Measurements from ENCODE around the gene LHFPL6.

Gene LHFPL6

GRCh38 chr13:39590466-39591036, 12.4 kb downstream of the LHFPL6 start:
- no peak for DNase-seq (ENCODE audit: low spot score)

GRCh38 chr13:39588384-39588783, 14.6 kb downstream of the LHFPL6 start:
- DNase-seq (ENCODE audit: low spot score): no peak

- DNase-seq (ENCODE audit: low spot score): no peak
Observed at GRCh38 chr13:39587939-39588338, 15.1 kb downstream of the LHFPL6 start.

DNA sequence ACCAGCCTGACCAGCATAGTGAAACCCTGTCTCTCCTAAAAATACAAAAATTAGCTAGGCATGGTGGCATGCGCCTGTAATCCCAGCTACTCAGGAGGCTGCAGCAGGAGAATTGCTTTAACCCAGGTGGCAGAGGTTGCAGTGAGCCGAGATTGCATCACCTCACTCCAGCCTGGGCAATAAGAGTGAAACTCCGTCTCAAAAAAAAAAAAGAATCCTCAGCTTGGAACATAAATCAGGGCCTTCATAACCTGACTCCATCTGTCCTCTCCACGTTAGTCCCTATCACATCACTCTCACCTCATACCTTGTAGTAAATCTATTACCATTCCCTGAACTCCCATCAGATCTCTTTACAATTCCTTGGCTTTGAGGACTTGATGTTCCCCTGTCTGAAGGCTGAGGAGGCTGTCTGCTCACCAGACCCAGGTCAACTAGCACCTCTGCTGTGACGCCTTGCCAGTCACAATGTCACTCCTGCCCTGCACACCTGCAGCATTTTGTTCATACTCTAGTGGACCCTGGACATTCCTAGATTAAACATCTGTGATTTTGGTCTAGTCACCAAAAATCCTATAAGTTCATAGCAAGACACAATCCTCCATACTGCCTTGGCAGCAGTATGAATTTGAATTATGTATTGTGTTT, 15.9 kb downstream of the LHFPL6 start:
- DNase-seq (ENCODE audit: low spot score): no peak

GRCh38 chr13:39586151-39586550, 16.8 kb downstream of the LHFPL6 start:
- DNase-seq (ENCODE audit: low spot score): no peak

DNA sequence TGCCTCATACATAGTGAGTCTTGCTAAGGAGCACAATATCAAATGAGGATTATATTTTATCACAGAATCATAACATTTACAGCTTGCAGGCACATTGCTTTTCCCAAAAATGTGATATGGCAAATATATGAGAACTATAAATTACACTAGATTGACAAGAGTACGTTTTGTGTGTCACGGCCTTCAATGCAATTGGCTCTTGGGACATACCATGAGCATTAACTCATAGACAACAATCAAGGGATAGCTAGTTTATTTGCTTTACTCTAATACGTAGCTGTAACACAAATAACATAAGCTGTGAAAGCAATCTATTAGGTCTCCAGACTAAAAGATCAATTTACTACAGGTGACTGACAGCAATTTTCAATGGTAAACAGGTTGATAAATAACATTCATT, 17.8 kb downstream of the LHFPL6 start:
- no peak for DNase-seq (ENCODE audit: low spot score)

- DNase-seq (ENCODE audit: low spot score): no peak
Observed at GRCh38 chr13:39580881-39581575, 22.0 kb downstream of the LHFPL6 start.

DNA sequence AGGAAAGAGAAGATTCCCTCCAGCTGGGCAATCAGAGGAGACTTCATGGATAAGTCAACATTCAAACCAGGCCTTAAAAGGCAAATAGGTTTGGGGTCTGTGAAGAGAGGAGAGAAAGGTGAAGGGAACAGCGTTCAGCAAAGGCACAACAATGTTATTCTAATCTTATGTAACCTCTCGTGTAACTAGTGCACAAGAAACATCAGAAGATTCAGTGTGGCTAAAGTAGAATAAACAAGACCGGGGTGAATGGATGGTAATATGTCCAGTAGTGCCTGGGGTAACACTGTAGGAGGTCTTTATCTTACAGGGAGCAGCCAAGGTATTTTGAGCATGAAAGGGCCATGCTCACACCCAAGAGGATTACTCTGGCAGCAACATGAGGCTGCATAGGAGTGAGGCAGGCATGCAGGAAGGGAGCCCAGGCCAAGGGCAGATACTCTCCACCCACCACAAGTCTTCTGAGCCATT, 24.1 kb downstream of the LHFPL6 start:
- no peak for DNase-seq (ENCODE audit: low spot score)

GRCh38 chr13:39577838-39578491, 25.0 kb downstream of the LHFPL6 start:
- DNase-seq (ENCODE audit: low spot score): peak; percentile 10

DNA sequence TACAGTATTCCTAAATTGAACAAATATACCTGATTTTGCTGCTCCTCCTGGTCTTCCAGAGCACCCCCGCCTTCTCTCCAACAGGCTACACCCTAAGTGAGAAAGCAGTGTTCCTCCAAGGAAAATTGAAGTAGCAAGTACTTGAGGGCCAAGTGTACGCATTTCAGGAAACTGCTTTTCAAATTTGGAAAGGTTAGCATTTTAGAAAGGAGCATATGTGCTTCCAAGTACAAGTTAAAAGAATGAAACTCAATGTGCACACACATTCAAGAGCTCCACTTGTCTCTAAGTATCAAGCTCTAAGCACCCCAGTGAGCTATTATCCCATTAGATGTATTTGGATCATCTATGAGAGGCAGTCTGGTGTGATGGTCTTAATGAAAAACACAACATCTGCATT, 25.8 kb downstream of the LHFPL6 start:
- no peak for DNase-seq (ENCODE audit: low spot score)

DNA sequence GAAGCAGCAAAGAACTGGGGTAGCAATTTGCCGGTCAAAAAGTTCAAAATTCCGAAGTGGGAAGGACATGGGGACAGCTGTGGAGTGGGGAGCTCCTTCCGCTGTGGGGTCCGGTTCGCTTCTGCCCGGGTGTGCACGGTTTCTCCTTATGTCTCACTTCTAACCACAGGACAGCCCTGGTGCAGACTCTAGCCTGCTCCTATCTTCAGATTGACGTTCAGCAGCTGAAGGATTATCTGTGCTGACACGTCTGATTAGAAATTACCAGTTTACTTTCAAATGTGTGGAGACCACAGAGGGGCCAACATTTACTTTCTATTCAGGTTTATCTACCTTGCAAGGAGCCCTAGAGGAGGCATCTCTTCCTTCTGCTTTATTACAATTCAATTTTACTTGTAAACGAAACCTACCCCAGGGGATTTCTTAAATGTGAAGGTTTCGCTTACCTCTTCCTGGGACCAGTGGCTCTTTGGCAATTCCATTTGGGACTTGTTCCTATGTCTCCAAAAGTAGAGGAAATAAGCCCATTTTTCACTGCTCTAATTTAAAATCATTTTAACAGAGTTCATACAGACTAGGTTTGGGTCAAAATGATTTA, 27.3 kb downstream of the LHFPL6 start:
- DNase-seq (ENCODE audit: low spot score): no peak

GRCh38 chr13:39571502-39572092, 31.4 kb downstream of the LHFPL6 start:
- DNase-seq (ENCODE audit: low spot score): no peak

GRCh38 chr13:39567569-39567968, 35.4 kb downstream of the LHFPL6 start:
- DNase-seq (ENCODE audit: low spot score): no peak

DNA sequence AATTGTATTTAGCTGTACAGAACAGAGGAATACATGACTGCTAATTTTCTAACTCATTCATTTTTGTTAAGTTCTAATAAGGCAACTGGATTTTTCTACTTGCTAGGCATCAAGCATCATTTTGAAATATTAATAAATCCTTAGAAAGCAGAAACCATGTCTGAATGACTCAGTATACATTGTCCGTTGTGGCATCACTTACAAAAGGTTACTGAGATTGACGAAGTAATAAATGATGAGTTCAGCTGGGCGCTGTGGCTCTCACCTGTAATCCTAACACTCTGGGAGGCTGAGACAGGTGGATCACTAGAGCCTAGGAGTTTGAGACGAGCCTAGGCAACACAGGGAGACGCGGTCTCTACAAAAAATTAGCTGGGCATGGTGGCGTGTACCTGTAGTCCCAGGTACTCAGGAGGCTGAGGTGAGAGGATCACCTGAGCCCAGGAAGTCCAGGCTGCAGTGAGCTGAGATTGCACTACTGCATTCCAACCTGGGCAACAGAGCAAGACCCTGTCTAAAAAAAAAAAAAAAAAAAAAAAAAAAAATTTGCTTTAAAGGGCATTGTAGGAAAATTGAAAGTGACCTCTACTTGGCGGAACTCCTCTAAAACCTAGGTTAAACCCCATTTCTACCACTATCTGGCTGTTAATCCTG, 36.6 kb downstream of the LHFPL6 start:
- DNase-seq (ENCODE audit: low spot score): no peak

DNA sequence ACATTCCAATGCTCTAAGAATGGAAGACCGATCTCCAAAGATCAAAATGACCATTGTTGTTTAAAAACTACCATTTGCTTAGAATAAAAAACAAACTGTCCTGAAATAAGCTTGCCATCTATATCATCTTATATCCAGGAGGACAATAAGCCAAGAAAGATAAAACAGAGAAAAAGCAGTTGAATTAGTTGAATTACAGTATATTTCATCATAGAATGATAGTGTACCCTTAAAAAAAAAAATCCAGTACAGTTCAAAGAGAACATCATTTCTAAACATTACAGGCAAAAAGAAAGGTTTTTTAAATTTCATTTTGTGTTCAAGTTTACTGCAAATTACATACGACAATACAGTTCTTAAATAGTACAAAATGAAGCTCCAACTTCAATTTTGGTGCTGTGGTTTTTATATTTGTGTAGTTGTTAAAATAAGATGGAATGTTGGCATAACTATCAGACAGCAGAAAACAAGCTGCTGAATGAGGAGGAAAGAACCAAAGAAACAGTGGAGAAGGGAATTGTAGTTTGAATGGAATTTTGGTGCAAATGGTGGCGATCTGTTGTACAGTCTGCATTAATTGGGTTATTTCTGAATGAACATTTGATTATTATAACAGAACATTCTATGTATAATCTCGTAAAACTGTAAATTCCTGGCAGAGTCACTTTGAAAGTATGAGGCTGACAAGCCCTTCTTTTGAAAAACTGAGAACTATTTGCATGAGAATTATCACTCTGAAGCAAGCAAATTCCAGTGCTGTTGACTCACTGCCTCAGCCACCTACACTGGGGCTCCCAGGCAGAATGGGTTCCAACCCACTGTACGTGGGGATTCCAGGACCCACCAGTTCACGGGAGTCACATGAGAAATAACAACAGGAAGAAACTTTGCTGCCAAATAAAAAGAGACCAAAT, 37.7 kb downstream of the LHFPL6 start:
- no peak for DNase-seq (ENCODE audit: low spot score)

GRCh38 chr13:39563470-39563735, 39.6 kb downstream of the LHFPL6 start:
- DNase-seq (ENCODE audit: low spot score): no peak

DNA sequence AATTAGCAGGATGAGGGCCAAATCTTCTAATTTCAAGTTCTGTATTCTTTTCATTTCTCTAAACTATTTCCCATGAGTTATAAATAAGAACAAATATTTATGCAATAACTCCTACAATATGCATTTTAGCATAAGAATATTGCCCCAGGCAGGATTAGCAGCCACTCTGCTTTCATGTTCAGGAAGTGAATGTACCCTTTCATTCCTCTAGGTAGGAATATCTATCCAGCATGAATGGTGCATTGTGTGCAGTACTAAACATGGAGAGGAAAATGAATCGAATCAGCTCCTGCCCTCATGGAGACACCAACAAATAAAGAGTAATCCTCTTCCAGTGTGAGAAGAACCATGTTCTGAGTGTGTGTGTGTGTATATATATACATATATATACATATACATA, 41.0 kb downstream of the LHFPL6 start:
- no peak for DNase-seq (ENCODE audit: low spot score)

- no peak for DNase-seq (ENCODE audit: low spot score)
Observed at GRCh38 chr13:39559847-39560246, 43.1 kb downstream of the LHFPL6 start.

DNA sequence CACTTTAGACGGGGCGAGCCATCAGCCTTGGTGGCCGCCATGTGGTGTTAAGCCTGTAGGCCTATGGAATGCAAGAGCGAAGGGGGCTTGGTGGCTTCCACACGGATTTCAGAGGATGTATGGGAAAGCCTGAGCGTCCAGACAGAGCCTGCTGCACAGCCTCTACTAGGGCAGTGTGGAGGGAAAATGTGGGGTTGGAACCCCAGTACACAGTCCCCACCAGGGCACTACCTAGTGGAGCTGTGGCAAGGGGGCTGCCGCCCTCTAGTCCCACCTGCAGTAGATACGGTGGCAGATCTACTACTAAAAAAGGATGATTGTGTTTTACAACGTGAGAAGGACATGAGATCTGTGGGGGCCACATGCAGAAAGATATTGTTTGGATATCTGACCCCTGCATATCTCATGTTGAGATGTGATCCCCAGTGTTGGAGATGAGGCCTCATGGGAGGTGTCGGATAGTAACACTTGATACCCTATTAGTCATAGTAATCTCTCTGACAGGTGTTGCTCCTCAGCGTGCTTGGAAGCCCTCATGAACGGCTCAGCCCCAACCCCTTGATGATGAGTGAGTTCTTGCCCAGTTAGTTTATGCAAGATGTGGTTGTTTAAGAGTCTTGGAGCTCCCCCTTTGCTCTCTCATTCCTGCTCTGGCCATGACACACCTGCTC, 45.6 kb downstream of the LHFPL6 start:
- DNase-seq (ENCODE audit: low spot score): no peak

DNA sequence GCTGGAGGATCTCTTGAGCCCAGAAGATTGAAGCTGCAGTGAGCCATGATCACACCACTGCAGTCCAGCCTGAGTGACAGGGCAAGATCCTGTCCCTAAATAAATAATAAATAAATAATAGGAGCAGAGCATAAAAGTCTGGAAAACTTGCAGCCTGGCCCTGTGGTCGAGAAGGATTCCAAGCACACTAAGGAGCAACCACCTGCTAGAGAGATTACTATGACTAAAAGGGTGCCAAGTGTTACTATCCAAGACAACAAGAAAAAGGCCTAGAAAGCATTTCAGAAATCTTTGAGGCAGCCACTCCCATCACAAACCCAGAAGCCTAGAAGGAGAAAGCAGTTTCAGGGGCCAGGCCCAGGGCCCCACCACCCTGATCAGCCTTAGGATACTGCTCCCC, 46.1 kb downstream of the LHFPL6 start:
- no peak for DNase-seq (ENCODE audit: low spot score)
